AG04449 (cell line): ENCODE measurements around the gene PIGU.

Experiments used
- CTCF ChIA-PET: fragments of 350-600 bp; formaldehyde crosslinking; extraction: SDS; loops from one replicate; lab custom pipeline; 2021; ENCODE audit warnings: antibody characterized with exemption; lab: Yijun Ruan, JAX
- POLR2A ChIA-PET: fragments of 400-600, 350-600 bp; formaldehyde crosslinking; extraction: SDS; loops from one replicate; lab custom pipeline; 2020; ENCODE audit warnings: antibody characterized with exemption, inconsistent platforms; lab: Yijun Ruan, JAX
- DNase-seq: peaks from one replicate; pipeline ENCODE4 v3.0.0-alpha.2; 2010; ENCODE audit warnings: low read depth, low spot score
- H3K4me3 ChIP-seq: 2 replicates; pipeline ENCODE4 v1.5.1; 2011; ENCODE audit warnings: low read depth, mild to moderate bottlenecking, control low read depth, low read length
- CTCF ChIP-seq: IDR thresholded peaks from one replicate; pipeline ENCODE4 v1.5.1; 2011; ENCODE audit warnings: mild to moderate bottlenecking, moderate library complexity, low read length, control low read depth, inconsistent platforms; ENCODE audit not compliant: insufficient read depth; ENCODE audit errors: missing control alignments

The PIGU gene

GRCh38 chr20:34560614-34561013 lies 116.3 kb downstream of the PIGU start:
- no peak for DNase-seq
- ChIA-PET POLR2A (no interaction called here), CTCF (interaction anchor here (3.4 to 4.2 kb wide), 4 partner anchors 22 to 248 kb away, joined by 14 to 25 read pairs (median 16); partner anchors contain the start of gene TP53INP2)
- TF ChIP-seq CTCF: no peak
- no peak overlapping the region for H3K4me3 ChIP-seq

GRCh38 chr20:34560141-34560523 lies 116.8 kb downstream of the PIGU start:
- no peak overlapping the region for H3K4me3 ChIP-seq
- POLR2A ChIA-PET: no interaction called here
- no peak for TF ChIP-seq CTCF
- no peak for DNase-seq
- CTCF ChIA-PET: interaction anchor here (3.4 to 4.2 kb wide), 3 partner anchors 22 to 248 kb away, joined by 14 to 25 read pairs (median 16); no protein-coding TSS in a partner anchor

- peak overlapping the region; percentile 71 for H3K4me3 ChIP-seq
- CTCF ChIA-PET: interaction anchor here (1.3 to 4.2 kb wide), 5 partner anchors 21 to 247 kb away, joined by 5 to 25 read pairs (median 14); no protein-coding TSS in a partner anchor
- DNase-seq: no peak
- TF ChIP-seq CTCF: no peak
- POLR2A ChIA-PET: interaction anchor here (1.1 to 1.2 kb wide), 2 partner anchors 12 to 144 kb away, joined by 3 to 5 read pairs; partner anchors contain the start of gene TP53INP2
These were observed 117.4 kb downstream of the PIGU start for GRCh38 chr20:34559311-34560140.

GRCh38 chr20:34558320-34559218 lies 118.3 kb downstream of the PIGU start, which contains the start of gene MAP1LC3A:
Gene MAP1LC3A (plus strand): TSS chr20:34558718. CDS start chr20:34558869, 151 bp downstream.
- TF ChIP-seq CTCF: no peak
- CTCF ChIA-PET: interaction anchor here (0.7 to 3.9 kb wide), 6 partner anchors 18 to 246 kb away, joined by 3 to 25 read pairs (median 6); no protein-coding TSS in a partner anchor
- peak; percentile 69 for DNase-seq
- peak within 1 kb of the TSS; percentile 71 for H3K4me3 ChIP-seq
- POLR2A ChIA-PET: interaction anchor here (1.1 to 1.2 kb wide), 2 partner anchors 13 to 145 kb away, joined by 3 to 5 read pairs; partner anchors contain the start of gene TP53INP2

- no peak for DNase-seq
- CTCF ChIA-PET: interaction anchor here (0.7 to 3.9 kb wide), 4 partner anchors 17 to 245 kb away, joined by 3 to 25 read pairs (median 8); no protein-coding TSS in a partner anchor
- no peak for TF ChIP-seq CTCF
- POLR2A ChIA-PET: no interaction called here
- H3K4me3 ChIP-seq: peak overlapping the region; percentile 71
These were observed 119.0 kb downstream of the PIGU start for GRCh38 chr20:34557936-34558319.
